Measurements from ENCODE around the gene USP34. TPM values are rescaled to one million over a fixed set of nuclear protein-coding genes. Genes with fewer than 3 reads are reported as not detected.

USP34 gene
- total and polyA plus RNA-seq, 9 of the 15 experiments (the other 6 are each of a cell fraction or from before 2014, with no cell fraction given), result 19.8 to 108 (median 67.8) TPM

DNA sequence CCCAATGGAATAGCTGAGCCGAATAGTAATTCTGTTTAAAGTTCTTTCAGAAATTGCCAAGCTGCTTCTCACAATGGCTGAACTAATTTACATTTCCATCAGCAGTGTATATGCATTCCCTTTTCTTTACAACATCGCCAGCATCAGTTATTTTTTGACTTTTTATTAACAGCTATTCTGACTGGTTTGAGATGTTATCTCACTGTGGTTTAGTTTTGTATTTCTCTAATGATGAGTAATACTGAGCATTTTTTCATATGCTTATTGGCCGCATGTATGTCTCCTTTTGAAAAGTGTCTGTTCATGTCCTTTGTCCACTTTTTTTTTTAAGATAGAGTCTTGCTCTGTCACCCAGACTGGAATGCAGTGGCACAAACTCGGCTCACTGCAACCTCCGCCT, 208.2 kb downstream of the USP34 start:
- Histone ChIP-seq H3K27ac (ENCODE audit: extremely low read depth, low read depth, low read length) (no peak overlapping the region), H3K36me3 (ENCODE audit: control insufficient read depth, insufficient read depth, low read length) (peaks cover 71% of the 10 kb centered on the region), H3K9ac (ENCODE audit: insufficient read depth in 1 of 2, low read depth in 2 of 2, low read length in 2 of 2) (no peak overlapping the region), H3K4me1 (replicated peaks in 1 of 2; ENCODE audit: control insufficient read depth in 2 of 2, insufficient read depth in 2 of 2, low read length in 2 of 2) (no peaks in the 10 kb centered on the region), H3K79me2 (ENCODE audit: control insufficient read depth, insufficient read depth, low read length) (no peaks in the 10 kb centered on the region), H2AFZ (ENCODE audit: low read depth, low read length) (no peak overlapping the region), H3K9me3 (replicated peaks; ENCODE audit: control insufficient read depth, insufficient read depth, low read depth, low read length) (no peaks in the 10 kb centered on the region), H3K4me2 (ENCODE audit: insufficient read depth, low read length) (no peak overlapping the region), H3K9me1 (ENCODE audit: control insufficient read depth, insufficient read depth, low read length) (no peaks in the 10 kb centered on the region), H3K4me3 (no peak overlapping the region), H3K27me3 (ENCODE audit: control insufficient read depth in 2 of 2, insufficient read depth in 2 of 2, low read length in 2 of 2) (no peaks in the 10 kb centered on the region), H4K20me1 (replicated peaks; ENCODE audit: control insufficient read depth, insufficient read depth, low read length) (no peaks in the 10 kb centered on the region)
- intact Hi-C loops (cut with micrococcal nuclease) (no loop called here), in situ Hi-C loops (cut with MboI) (no loop called here)
- TF ChIP-seq SIX5 (IDR thresholded peaks at IDR 0.05; ENCODE audit: borderline replicate concordance in 1 of 2, insufficient read depth in 1 of 2, low read depth in 1 of 2, low read length in 2 of 2) (no peak), RBM25 (IDR thresholded peaks at IDR 0.05; ENCODE audit: low read depth, low read length, severe bottlenecking) (no peak), ZNF589 (CRISPR knock-in tag; IDR thresholded peaks at IDR 0.05; ENCODE audit: low read depth) (no peak), NFE2L1 (tag; IDR thresholded peaks at IDR 0.05; ENCODE audit: borderline replicate concordance, low read depth) (no peak), ZNF717 (CRISPR knock-in tag; IDR thresholded peaks at IDR 0.05) (no peak), CTBP1 (IDR thresholded peaks at IDR 0.05; ENCODE audit: borderline replicate concordance) (no peak), MAFG (tag; conservative IDR thresholded peaks at IDR 0.05) (no peak), CCAR2 (IDR thresholded peaks at IDR 0.05; ENCODE audit: low read depth, low read length) (no peak), FOXA1 (IDR thresholded peaks at IDR 0.05; ENCODE audit: borderline replicate concordance) (no peak), CHD2 (IDR thresholded peaks at IDR 0.05; ENCODE audit: low read depth, low read length) (no peak), TAF9B (IDR thresholded peaks at IDR 0.05; ENCODE audit: partially characterized antibody) (no peak), TBP (optimal IDR thresholded peaks at IDR 0.05; ENCODE audit: low read depth, low read length) (no peak)
- no peak for ATAC-seq
- CTCF ChIA-PET (ENCODE audit: low intra/inter-chr PET ratio), result no interaction called here
- no peak for DNase-seq (ENCODE audit: extremely low read depth in 1 of 4, low spot score in 3 of 4)
- WGBS (ENCODE audit: insufficient coverage, low coverage, missing lambda C conversion rate), result 93% methylated on average over 5 of the region's 5 CpGs
- BruUV-seq (replicated peaks), result no TSS peak
- no peak for FAIRE-seq
- POLR2A ChIA-PET, result interaction anchor here (0.6 kb wide), 1 partner anchor 23 kb away, joined by 3 read pairs; no protein-coding TSS in a partner anchor

Data from K562 (cell line).